ENCODE results near the gene HOXC12.

The HOXC12 gene

GRCh38 chr12:53985692-53985993 lies 30.9 kb downstream of the HOXC12 start:
- no peak for DNase-seq

DNA sequence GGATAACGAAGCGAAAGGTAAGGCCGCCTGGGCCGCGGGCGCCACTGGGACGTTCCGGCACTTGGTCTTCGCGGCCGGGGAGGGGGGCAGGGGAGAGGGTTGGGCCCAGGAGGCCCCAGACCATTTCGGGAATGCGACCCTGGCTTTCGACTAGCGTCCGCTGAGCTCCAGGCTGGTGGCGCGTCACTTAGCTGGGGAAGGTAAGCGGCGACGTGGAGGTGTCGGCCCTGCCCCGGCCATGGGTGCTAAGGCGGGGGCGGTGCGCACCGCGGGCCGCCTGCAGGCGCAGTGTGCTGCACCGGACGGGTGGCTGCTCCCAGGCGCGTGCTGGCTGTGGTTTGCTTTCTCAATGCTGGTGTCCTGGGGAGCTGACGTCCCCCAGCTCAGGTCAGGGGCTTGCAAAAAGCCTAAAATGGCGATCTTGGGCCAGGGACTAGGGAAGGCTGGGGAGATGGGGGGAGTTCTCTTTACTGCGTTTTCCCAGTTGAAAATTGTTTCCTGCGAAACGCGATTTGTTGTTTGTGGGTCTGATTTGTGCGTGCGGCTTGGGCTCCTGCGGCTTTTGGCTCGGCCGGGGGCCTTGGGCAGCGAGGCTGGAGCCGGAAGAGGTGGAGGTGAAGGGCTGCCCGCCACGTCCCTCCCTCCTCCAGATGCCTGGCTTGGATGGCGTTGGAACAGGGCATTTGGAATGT lies 31.4 kb downstream of the HOXC12 start:
- no peak for DNase-seq

GRCh38 chr12:53986686-53987483 lies 32.2 kb downstream of the HOXC12 start:
- DNase-seq = no peak

DNA sequence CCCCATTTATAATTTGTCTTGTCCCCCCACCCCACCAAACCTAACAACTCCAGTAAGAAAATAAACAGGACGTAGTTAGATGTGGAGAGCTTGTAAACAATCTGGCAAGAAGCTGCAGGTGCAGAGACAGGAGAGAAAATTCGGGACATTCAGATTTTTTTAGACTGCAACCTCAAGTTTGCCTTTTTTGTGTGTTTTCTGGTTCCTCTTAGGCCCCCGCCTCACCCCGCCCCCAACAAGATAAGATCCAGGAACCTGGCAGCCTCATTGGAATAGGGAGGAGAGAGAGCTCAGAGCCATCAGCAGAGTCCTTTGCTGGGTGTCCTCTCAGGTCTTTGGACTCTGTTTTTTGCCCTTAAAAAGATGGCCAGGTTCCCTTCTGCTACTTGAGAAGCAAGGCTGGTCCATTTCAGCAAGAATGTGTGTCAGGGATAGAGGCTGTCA lies 33.1 kb downstream of the HOXC12 start:
- no peak for DNase-seq

DNA sequence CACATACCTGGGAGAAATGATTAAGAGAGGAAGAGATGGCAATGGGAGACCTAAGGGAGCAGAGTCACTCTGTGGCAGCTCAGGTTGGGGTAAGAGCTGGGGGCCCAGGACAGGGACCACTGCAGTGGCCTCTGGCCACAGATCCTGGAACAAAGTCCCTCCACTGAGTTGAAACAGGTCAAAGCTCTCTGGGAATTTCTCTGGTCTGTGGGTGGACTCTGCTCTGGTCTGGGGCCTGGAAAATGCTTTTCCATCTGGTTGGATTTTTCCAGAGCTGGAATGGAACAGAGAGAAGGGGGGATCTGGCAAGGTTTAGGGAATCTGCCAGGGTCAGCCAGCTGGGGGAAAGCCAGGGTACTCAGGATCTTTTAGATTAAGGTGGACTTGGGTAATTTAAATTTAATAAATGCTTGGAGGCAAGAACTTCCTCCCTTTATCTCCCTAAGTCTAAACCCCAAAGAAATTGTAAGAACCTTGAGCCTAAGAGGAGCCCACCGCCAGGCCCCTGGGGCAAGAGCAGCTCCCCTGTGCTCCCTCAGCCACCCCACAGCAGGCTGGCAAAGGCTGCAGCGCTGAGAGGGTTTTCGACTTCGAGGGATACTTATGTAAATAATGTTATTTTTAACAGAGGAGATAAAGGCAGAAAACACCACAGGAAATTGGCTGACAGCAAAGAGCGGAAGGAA lies 34.0 kb downstream of the HOXC12 start:
- DNase-seq = no peak

- peak; percentile 67 for DNase-seq
Measured at GRCh38 chr12:53989227-53990113, 34.8 kb downstream of the HOXC12 start.

- DNase-seq = no peak
Measured at GRCh38 chr12:53990311-53991076, 35.8 kb downstream of the HOXC12 start.

DNA sequence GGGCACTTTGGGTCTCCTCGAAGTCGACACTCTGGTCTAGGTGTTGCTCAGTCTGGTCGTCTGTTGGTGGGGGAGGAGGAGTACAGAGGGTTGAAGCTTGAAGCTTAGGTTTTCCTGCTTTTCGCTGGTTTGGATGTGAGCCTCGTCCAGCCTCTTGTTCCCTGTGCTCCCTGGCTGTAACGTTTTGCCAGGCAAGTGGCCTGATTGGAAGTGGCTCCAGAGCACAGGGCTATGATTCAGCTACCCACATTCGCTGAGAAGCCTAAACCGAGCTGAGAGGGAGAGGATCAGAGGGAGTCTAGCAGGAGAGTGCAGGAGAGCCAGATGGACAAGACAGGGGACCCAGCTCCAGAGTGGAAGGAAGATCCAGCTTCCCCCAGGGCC lies 36.4 kb downstream of the HOXC12 start:
- no peak for DNase-seq

GRCh38 chr12:53992377-53992889 lies 37.7 kb downstream of the HOXC12 start:
- DNase-seq = no peak

GRCh38 chr12:53993162-53994008 lies 38.7 kb downstream of the HOXC12 start:
- DNase-seq = no peak

DNA sequence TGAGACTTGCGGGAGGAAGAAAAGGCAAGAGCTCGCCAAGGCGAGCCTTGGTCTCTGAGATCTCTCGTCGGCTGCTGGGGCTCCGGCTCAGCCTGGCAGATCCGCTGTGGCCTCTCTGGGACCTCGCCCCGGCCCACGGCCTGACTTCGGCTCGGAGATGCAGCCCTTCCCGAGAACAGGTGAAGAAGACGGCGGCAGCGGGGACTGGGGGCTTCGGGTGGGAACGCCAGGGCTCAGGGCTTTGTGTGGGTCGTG lies 39.2 kb downstream of the HOXC12 start:
- no peak for DNase-seq

DNA sequence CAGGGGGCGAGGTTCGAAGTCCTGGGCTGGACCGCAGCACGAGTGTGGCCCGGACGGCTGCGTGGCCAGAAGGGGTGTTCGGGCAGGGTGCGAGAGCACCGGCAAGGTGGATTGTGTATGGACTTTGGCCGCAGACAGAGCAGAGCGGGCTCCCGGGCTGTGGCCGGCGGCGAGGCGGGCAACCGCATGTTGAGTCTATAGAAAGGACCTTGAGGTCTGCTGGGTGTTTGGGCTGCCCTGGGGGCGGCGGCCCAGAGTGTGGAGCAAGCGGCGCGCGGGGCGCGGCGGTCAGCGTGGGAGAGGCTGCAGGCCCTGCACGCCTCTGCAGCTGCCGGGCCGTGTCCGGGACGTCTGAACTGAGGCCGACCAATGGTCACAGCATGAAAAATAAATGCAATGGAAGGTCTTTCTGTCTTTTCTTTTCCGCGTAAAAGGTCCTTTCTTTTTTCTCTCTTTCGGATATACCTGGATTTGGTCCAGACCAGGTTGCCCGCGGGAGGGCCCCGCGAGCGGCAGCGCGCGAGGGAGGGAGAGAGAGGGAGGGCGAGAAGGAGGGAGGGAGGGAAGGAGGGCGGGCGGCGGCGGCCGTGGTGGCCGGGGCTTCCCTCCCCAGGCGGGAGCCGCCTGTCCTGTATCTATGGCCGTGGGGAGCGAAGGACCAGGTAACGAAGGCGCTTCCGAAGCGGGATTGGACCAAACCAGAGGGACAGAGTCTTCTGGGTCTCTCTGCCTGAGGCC lies 39.7 kb downstream of the HOXC12 start:
- no peak for DNase-seq

DNA sequence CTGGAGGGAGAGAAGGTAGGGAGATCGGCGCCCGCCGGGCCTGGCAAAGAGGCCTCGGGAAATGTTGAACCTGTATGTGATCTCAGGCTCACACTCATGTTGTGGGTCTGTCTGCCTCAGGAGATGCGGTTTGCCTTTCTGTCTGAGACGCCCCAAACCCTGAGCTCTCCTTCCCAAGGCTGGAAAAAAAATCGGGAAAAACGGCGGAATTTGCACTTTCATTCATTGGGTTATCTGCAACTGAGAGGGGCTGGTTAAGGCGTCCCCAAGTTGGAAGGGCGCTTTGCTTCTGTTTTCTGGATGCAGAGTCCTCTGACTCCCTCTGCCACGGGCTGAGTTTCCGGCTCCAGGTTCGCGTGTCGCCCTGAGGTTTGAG lies 40.3 kb downstream of the HOXC12 start:
- DNase-seq = no peak

GRCh38 chr12:53995378-53996239 lies 40.9 kb downstream of the HOXC12 start:
- peak; percentile 33 for DNase-seq

- DNase-seq = no peak
Measured at GRCh38 chr12:53996240-53997203, 41.8 kb downstream of the HOXC12 start.

GRCh38 chr12:53997204-53998109 lies 42.8 kb downstream of the HOXC12 start:
- DNase-seq = no peak
